GM18861 (cell line): ENCODE measurements around the gene GSTK1.
"Not testable (repeated sequence)": the region's sequence is repeated elsewhere in the genome, so short reads cannot be mapped to it uniquely, and the experiment has no call there.

Experiments
- ATAC-seq: cut with Tn5 transposase; IDR thresholded peaks from one replicate; pipeline ENCODE4 v1.9.1; 2021; ENCODE audit not compliant: unreplicated experiment

GSTK1 gene

GRCh38 chr7:143238289-143238980, 24.8 kb upstream of the GSTK1 start:
- no peak for ATAC-seq

GRCh38 chr7:143239813-143240212, 23.4 kb upstream of the GSTK1 start:
- ATAC-seq, result no peak

GRCh38 chr7:143240291-143241168, 22.7 kb upstream of the GSTK1 start:
- ATAC-seq, result peak; percentile 93

- no peak for ATAC-seq
Observed at GRCh38 chr7:143242306-143242705, 20.9 kb upstream of the GSTK1 start.

GRCh38 chr7:143243111-143243510, 20.1 kb upstream of the GSTK1 start:
- ATAC-seq, result no peak

- ATAC-seq, result no peak
Observed at GRCh38 chr7:143243614-143244013, 19.6 kb upstream of the GSTK1 start.

- no peak for ATAC-seq
Observed at GRCh38 chr7:143244321-143244720, 18.9 kb upstream of the GSTK1 start.

- ATAC-seq, result no peak
Observed at GRCh38 chr7:143245123-143245522, 18.1 kb upstream of the GSTK1 start.

GRCh38 chr7:143247372-143247771, 15.9 kb upstream of the GSTK1 start:
- ATAC-seq, result no peak

- ATAC-seq, result no peak
Observed at GRCh38 chr7:143248761-143249354, 14.4 kb upstream of the GSTK1 start.

GRCh38 chr7:143250199-143250598, 13.0 kb upstream of the GSTK1 start:
- no peak for ATAC-seq

GRCh38 chr7:143250822-143251221, 12.4 kb upstream of the GSTK1 start:
- no peak for ATAC-seq

GRCh38 chr7:143252006-143252405, 11.2 kb upstream of the GSTK1 start:
- no peak for ATAC-seq

- no peak for ATAC-seq
Observed at GRCh38 chr7:143255564-143255963, 7.7 kb upstream of the GSTK1 start.

GRCh38 chr7:143256325-143256724, 6.9 kb upstream of the GSTK1 start:
- ATAC-seq, result no peak

- peak; percentile 84 for ATAC-seq
Observed at GRCh38 chr7:143256932-143257331, 6.3 kb upstream of the GSTK1 start.

GRCh38 chr7:143257501-143257900, 5.7 kb upstream of the GSTK1 start:
- no peak for ATAC-seq

GRCh38 chr7:143258831-143259230, 4.4 kb upstream of the GSTK1 start:
- ATAC-seq, result peak; percentile 33

GRCh38 chr7:143259765-143260164, 3.5 kb upstream of the GSTK1 start:
- ATAC-seq, result no peak

GRCh38 chr7:143261901-143262300, 1.3 kb upstream of the GSTK1 start:
- ATAC-seq, result no peak

GRCh38 chr7:143264196-143264568, 941 bp downstream of the GSTK1 start:
- not testable (repeated sequence) for ATAC-seq
